Ishikawa (cell line): ENCODE results near the gene IL21R.

Source experiments
- CEBPB ChIP-seq: IDR thresholded peaks from 2 replicates; pipeline ENCODE4 v1.6.1; 2012
- CREB1 ChIP-seq: IDR thresholded peaks from 2 replicates; pipeline ENCODE4 v1.6.1; 2012; ENCODE audit warnings: low read depth
- EGR1 ChIP-seq: IDR thresholded peaks from 2 replicates; pipeline ENCODE4 v1.6.1; 2012
- EP300 ChIP-seq: IDR thresholded peaks from 2 replicates; pipeline ENCODE4 v1.6.1; 2012; ENCODE audit warnings: borderline replicate concordance
- FOXM1 ChIP-seq: IDR thresholded peaks from 2 replicates; pipeline ENCODE4 v1.6.1; 2012; ENCODE audit warnings: low read depth, borderline replicate concordance
- MAX ChIP-seq: IDR thresholded peaks from 2 replicates; pipeline ENCODE4 v1.6.1; 2012
- NFIC ChIP-seq: IDR thresholded peaks from 2 replicates; pipeline ENCODE4 v1.6.1; 2012
- RAD21 ChIP-seq: IDR thresholded peaks from 2 replicates; pipeline ENCODE4 v1.6.1; 2012; ENCODE audit warnings: low read depth
- REST ChIP-seq: IDR thresholded peaks from 2 replicates; pipeline ENCODE4 v1.6.1; 2012; ENCODE audit warnings: low read depth, mild to moderate bottlenecking
- TAF1 ChIP-seq: IDR thresholded peaks from 2 replicates; pipeline ENCODE4 v1.6.1; 2012; ENCODE audit warnings: low read depth, mild to moderate bottlenecking
- TCF12 ChIP-seq: IDR thresholded peaks from 2 replicates; pipeline ENCODE4 v1.6.1; 2012; ENCODE audit warnings: low read depth
- TEAD4 ChIP-seq: IDR thresholded peaks from 2 replicates; pipeline ENCODE4 v1.6.1; 2012
- USF1 ChIP-seq: IDR thresholded peaks from 2 replicates; pipeline ENCODE4 v1.6.1; 2012
- YY1 ChIP-seq: IDR thresholded peaks from 2 replicates; pipeline ENCODE4 v1.6.1; 2012; ENCODE audit warnings: low read depth
- ZBTB7A ChIP-seq: IDR thresholded peaks from 2 replicates; pipeline ENCODE4 v1.6.1; 2012; ENCODE audit warnings: low read depth

Gene IL21R

GRCh38 chr16:27471661-27472060 lies 69.7 kb downstream of the IL21R start:
- TF ChIP-seq USF1 = no peak
- no peak for TF ChIP-seq ZBTB7A
- no peak for TF ChIP-seq CREB1
- TF ChIP-seq EGR1 = no peak
- no peak for TF ChIP-seq EP300
- no peak for TF ChIP-seq RAD21
- TF ChIP-seq REST = no peak
- no peak for TF ChIP-seq FOXM1
- TF ChIP-seq TEAD4 = no peak
- no peak for TF ChIP-seq TAF1
- TF ChIP-seq NFIC = no peak
- TF ChIP-seq CEBPB = no peak
- TF ChIP-seq YY1 = no peak
- no peak for TF ChIP-seq MAX

- no peak for TF ChIP-seq USF1
- no peak for TF ChIP-seq NFIC
- no peak for TF ChIP-seq EP300
- TF ChIP-seq TAF1 = no peak
- TF ChIP-seq YY1 = no peak
- TF ChIP-seq REST = no peak
- no peak for TF ChIP-seq MAX
- TF ChIP-seq EGR1 = no peak
- no peak for TF ChIP-seq TEAD4
- TF ChIP-seq TCF12 = no peak
- no peak for TF ChIP-seq CREB1
- TF ChIP-seq CEBPB = no peak
- TF ChIP-seq ZBTB7A = no peak
- TF ChIP-seq RAD21 = no peak
- TF ChIP-seq FOXM1 = no peak
Measured at GRCh38 chr16:27472091-27473020, 70.4 kb downstream of the IL21R start.

GRCh38 chr16:27473101-27473900 lies 71.3 kb downstream of the IL21R start:
- TF ChIP-seq CEBPB (no peak), CREB1 (no peak), ZBTB7A (no peak)

GRCh38 chr16:27474041-27474440 lies 72.1 kb downstream of the IL21R start:
- TF ChIP-seq EGR1 (no peak), CREB1 (no peak), FOXM1 (no peak), USF1 (no peak), YY1 (no peak), CEBPB (no peak)

- TF ChIP-seq TAF1 (no peak), ZBTB7A (no peak), RAD21 (no peak), CREB1 (no peak), EGR1 (no peak), NFIC (no peak), TCF12 (no peak), CEBPB (no peak), TEAD4 (no peak), REST (no peak), USF1 (no peak), MAX (no peak), YY1 (no peak), EP300 (no peak), FOXM1 (no peak)
Measured at GRCh38 chr16:27474921-27475320, 72.9 kb downstream of the IL21R start.
